HepG2 (cell line): ENCODE results near the gene VDAC1. TPM values are rescaled to one million over a fixed set of nuclear protein-coding genes. Genes with fewer than 3 reads are reported as not detected.

Source experiments
- ATAC-seq: fragments of 200-7000 bp; cut with Tn5 transposase; 3 replicates; pipeline ENCODE4 v1.9.1; 2020; ENCODE audit warnings: mild to moderate bottlenecking, moderate library complexity
- BruUV-seq: library from RNA; stranded (reverse); fragments of 400-500 nt; replicated peaks from 2 replicates; lab custom pipeline; 2021; lab: Mats Ljungman, UMichigan
- CTCF ChIA-PET: fragments of 300-600 bp; formaldehyde crosslinking; extraction: SDS; loops from one replicate; lab custom pipeline; 2021; ENCODE audit warnings: low total read pairs, inconsistent platforms, low intra/inter-chr PET ratio; lab: Yijun Ruan, JAX
- POLR2A ChIA-PET: fragments of 350-600 bp; sonication (Branson Sonifier 250); formaldehyde crosslinking; loops from one replicate; lab custom pipeline; 2020; ENCODE audit warnings: antibody characterized with exemption, inconsistent platforms; lab: Yijun Ruan, JAX
- DNase-seq: peaks from one replicate; pipeline ENCODE4 v3.0.0-alpha.2; 2015; ENCODE audit warnings: low spot score
- FAIRE-seq: peaks from 3 replicates; lab custom pipeline; 2011; peaks lifted over from hg19 to GRCh38; lab: Jason Lieb, UNC
- H2AFZ ChIP-seq: one replicate; pipeline ENCODE4 v1.6.1; 2011; ENCODE audit warnings: low read length, inconsistent platforms
- H3K27ac ChIP-seq: fragments of 300-600 bp; 3 replicates; pipeline ENCODE4 v1.8.0; 2011; ENCODE audit warnings: mixed run types, mild to moderate bottlenecking, mixed read lengths, low read length, inconsistent platforms; ENCODE audit not compliant: insufficient read depth; ENCODE audit errors: extremely low read length
- H3K27me3 ChIP-seq, 2 experiments: fragments of 200-600 bp in 1 of 2; 2 replicates in 1 of 2; 3 replicates in 1 of 2; pipeline versions ENCODE4 v1.6.0 to v1.8.0; 2011; ENCODE audit warnings: low read length in 2 of 2, mild to moderate bottlenecking in 2 of 2, moderate library complexity in 2 of 2, inconsistent platforms in 1 of 2; ENCODE audit not compliant: insufficient read depth in 2 of 2, control insufficient read depth in 1 of 2
- H3K36me3 ChIP-seq, 2 experiments: fragments of 200-600 bp in 1 of 2; replicated peaks in 1 of 2; 2 replicates in 1 of 2; 3 replicates in 1 of 2; pipeline versions ENCODE4 v1.5.1 to v1.8.0; 2011; ENCODE audit warnings: low read length in 2 of 2, inconsistent platforms in 1 of 2; ENCODE audit not compliant: insufficient read depth in 2 of 2, control insufficient read depth in 1 of 2
- H3K4me1 ChIP-seq: 2 replicates; pipeline ENCODE4 v1.5.1; 2012; ENCODE audit warnings: low read length, inconsistent platforms; ENCODE audit not compliant: insufficient read depth
- H3K4me2 ChIP-seq: 2 replicates; pipeline ENCODE4 v1.6.0; 2011; ENCODE audit warnings: low read depth, low read length, inconsistent platforms
- H3K4me3 ChIP-seq, 3 experiments: fragments of 200-600 bp in 1 of 3; sonication (generic), shearing (Covaris generic) in 1 of 3; replicated peaks in 1 of 3; 2 replicates each; pipeline ENCODE4 v1.5.1; 2011 to 2016; ENCODE audit warnings: low read length in 3 of 3, inconsistent platforms in 2 of 3, low read depth in 2 of 3, mild to moderate bottlenecking in 2 of 3, control low read depth in 1 of 3, mixed read lengths in 1 of 3; ENCODE audit not compliant: insufficient read depth in 1 of 3
- H3K79me2 ChIP-seq: one replicate; pipeline ENCODE4 v1.6.1; 2011; ENCODE audit warnings: low read length, inconsistent platforms; ENCODE audit not compliant: insufficient read depth
- H3K9ac ChIP-seq: 2 replicates; pipeline ENCODE4 v1.6.0; 2011; ENCODE audit warnings: mild to moderate bottlenecking, low read depth, low read length, inconsistent platforms; ENCODE audit not compliant: insufficient read depth
- H3K9me3 ChIP-seq: 2 replicates; pipeline ENCODE4 v1.5.1; 2012; ENCODE audit warnings: mild to moderate bottlenecking, low read length
- H4K20me1 ChIP-seq: 2 replicates; pipeline ENCODE4 v1.6.0; 2011; ENCODE audit warnings: inconsistent platforms, mild to moderate bottlenecking, low read length, moderate library complexity; ENCODE audit not compliant: insufficient read depth
- CEBPG ChIP-seq: IDR thresholded peaks from 2 replicates; pipeline ENCODE4 v1.6.1; 2016
- HBP1 ChIP-seq: IDR thresholded peaks from 2 replicates; pipeline ENCODE4 v1.6.1; 2016; ENCODE audit warnings: low read depth, control low read depth
- HNF1A ChIP-seq, 2 experiments: sonication (generic) in 1 of 2; formaldehyde crosslinking in 1 of 2; IDR thresholded peaks; 2 replicates each; pipeline versions ENCODE4 v1.4.0 to v1.6.1; 2016 to 2020; ENCODE audit warnings: borderline replicate concordance in 1 of 2, low read depth in 1 of 2, mild to moderate bottlenecking in 1 of 2, missing genetic modification reagents in 1 of 2
- RARG ChIP-seq: sonication (generic); formaldehyde crosslinking; IDR thresholded peaks from 2 replicates; pipeline ENCODE4 v1.4.0; 2020; ENCODE audit warnings: low read depth, mild to moderate bottlenecking, missing genetic modification reagents
- TARDBP ChIP-seq: sonication (generic); formaldehyde crosslinking; IDR thresholded peaks from 2 replicates; pipeline ENCODE4 v1.8.0; 2022; ENCODE audit warnings: mild to moderate bottlenecking, missing genetic modification reagents
- TGIF2 ChIP-seq: IDR thresholded peaks from 2 replicates; pipeline ENCODE4 v1.6.1; 2016; ENCODE audit warnings: control low read depth, missing compliant biosample characterization
- ZBTB7A ChIP-seq: sonication (generic); formaldehyde crosslinking; IDR thresholded peaks from 2 replicates; pipeline ENCODE4 v1.8.0; 2022; ENCODE audit warnings: mild to moderate bottlenecking, missing genetic modification reagents
- ZBTB8A ChIP-seq: sonication (generic); formaldehyde crosslinking; IDR thresholded peaks from 2 replicates; pipeline ENCODE4 v1.4.0; 2020; ENCODE audit warnings: mild to moderate bottlenecking, low read depth, missing genetic modification reagents, borderline replicate concordance
- ZKSCAN1 ChIP-seq: fragments of 150-350 bp; IDR thresholded peaks from 2 replicates; pipeline ENCODE4 v1.6.1; 2014; ENCODE audit warnings: low read length
- ZNF10 ChIP-seq: sonication (generic); formaldehyde crosslinking; IDR thresholded peaks from 2 replicates; pipeline ENCODE4 v1.4.0; 2020; ENCODE audit warnings: mild to moderate bottlenecking, low read depth, missing genetic modification reagents, borderline replicate concordance
- ZNF414 ChIP-seq: sonication (generic); formaldehyde crosslinking; IDR thresholded peaks from 2 replicates; pipeline ENCODE4 v1.5.0; 2020; ENCODE audit warnings: missing genetic modification reagents
- ZNF512B ChIP-seq: sonication (generic); formaldehyde crosslinking; IDR thresholded peaks from 2 replicates; pipeline ENCODE4 v1.5.1; 2020; ENCODE audit warnings: missing genetic modification reagents, mild to moderate bottlenecking, borderline replicate concordance
- WGBS: methylation state at CpG from one replicate; pipeline ENCODE4 v1.1.6; 2017; ENCODE audit warnings: low lambda C conversion rate; 5-methylcytosine and 5-hydroxymethylcytosine counted together
- in situ Hi-C: cut with HindIII; loops from 2 replicates; pipeline ENCODE4 v1.10.0; 2017; ENCODE audit warnings: low pct_unique_long_range_greater_than_20kb; ENCODE audit not compliant: extremely low pct_ligation_motif_present
- intact Hi-C: fragments of 100-400 bp; cut with micrococcal nuclease; formaldehyde crosslinking; loops from one replicate; pipeline ENCODE4 v1.10.0; 2022; ENCODE audit not compliant: unreplicated experiment
- polyA plus RNA-seq, 8 experiments: library from polyadenylated mRNA; depleted of rRNA in 3 of 8; stranded (reverse) in 7 of 8; unstranded in 1 of 8; fragments of >200 nt; fragmentation: Illumina TruSeq in 4 of 8; extraction: Trizol in 4 of 8; gene quantifications; 2 replicates each; pipeline versions ENCODE4 v1.2.1 to v1.2.3, GENCODE V29; 2011 to 2016; ENCODE audit warnings: low read depth in 4 of 8, missing spikeins in 1 of 8, mixed read lengths in 1 of 8; ENCODE audit not compliant: insufficient read depth in 1 of 8
- total RNA-seq, 5 experiments: library from RNA; depleted of rRNA; stranded (reverse); fragments of >200 nt; fragmentation: Illumina TruSeq; extraction: Trizol; gene quantifications; 2 replicates each; pipeline ENCODE4 v1.2.3, GENCODE V29; 2016; ENCODE audit warnings: low read depth in 1 of 5

Gene VDAC1
- total and polyA plus RNA-seq, 2 of the 13 experiments (the other 11 are each of a cell fraction or from before 2014, with no cell fraction given): 112 to 380 TPM

- WGBS: 5% methylated on average over 7 of the region's 9 CpGs
- Histone ChIP-seq H3K27me3 (no peaks in the 10 kb centered on the region), H3K79me2 (no peaks in the 10 kb centered on the region), H3K36me3 (no peaks in the 10 kb centered on the region), H3K4me1 (peaks cover 60% of the 10 kb centered on the region), H4K20me1 (no peaks in the 10 kb centered on the region), H2AFZ (no peak overlapping the region), H3K9ac (peak overlapping the region; percentile 76), H3K9me3 (no peaks in the 10 kb centered on the region), H3K27ac (peak overlapping the region; percentile 93), H3K4me2 (peak overlapping the region; percentile 94), H3K4me3 (peak overlapping the region; percentile 24 to 60 (median 58))
- FAIRE-seq (peak; percentile 92), ATAC-seq (peak; percentile 72), DNase-seq (peak; percentile 91)
- POLR2A ChIA-PET: interaction anchor here (0.7 to 5.4 kb wide), 19 partner anchors 8 to 208 kb away, joined by 3 to 192 read pairs (median 10); partner anchors contain the start of gene VDAC1
- in situ Hi-C loops: no loop called here
- TSS peak; percentile 78 for BruUV-seq
- intact Hi-C loops: loop anchor here (2.0 kb wide), 1 partner anchor 14 kb away; the partner anchor contains the start of gene VDAC1
- CTCF ChIA-PET: interaction anchor here (1.5 kb wide), 1 partner anchor 21 kb away, joined by 4 read pairs; no protein-coding TSS in a partner anchor
- TF ChIP-seq RARG (CRISPR knock-in tag) (no peak), ZBTB8A (CRISPR knock-in tag) (no peak), ZBTB7A (peak; percentile 37; the same call in 1 of the 2 replicates), TARDBP (CRISPR knock-in tag) (0 out of 2 replicates have a peak, but pooled peaks have one; percentile 14), TGIF2 (CRISPR knock-in tag) (peak; percentile 61; the same call in 1 of the 2 replicates), ZNF10 (CRISPR knock-in tag) (no peak), ZNF512B (no peak), ZKSCAN1 (no peak), HNF1A (IDR thresholded peaks at IDR 0.05; ENCODE audit: low read depth) (no peak), HNF1A (CRISPR knock-in tag; IDR thresholded peaks at IDR 0.05; ENCODE audit: borderline replicate concordance) (peak; percentile 31; the same call in 1 of the 2 replicates), CEBPG (CRISPR knock-in tag) (0 out of 2 replicates have a peak, but pooled peaks have one; percentile 13), ZNF414 (CRISPR knock-in tag) (0 out of 2 replicates have a peak, but pooled peaks have one; percentile 56), HBP1 (no peak)
Measured at GRCh38 chr5:134018154-134018985, 13.6 kb upstream of the VDAC1 start.
